ENCODE measurements around the gene FAM184B.
A peak's percentile ranks its signal among the peaks of the same experiment; 100 is the strongest.
"Not testable (repeated sequence)": the region's sequence is repeated elsewhere in the genome, so short reads cannot be mapped to it uniquely, and the experiment has no call there.

Gene FAM184B

GRCh38 chr4:17670423-17670822, 111.0 kb downstream of the FAM184B start:
- TF ChIP-seq POLR2A (IDR thresholded peaks at IDR 0.05; ENCODE audit: low read length) (no peak), GATA1 (IDR thresholded peaks at IDR 0.05; ENCODE audit: low read depth, low read length) (no peak)
- DNase-seq = peak; percentile 69 to 87

- no peak for DNase-seq
- TF ChIP-seq POLR2A (IDR thresholded peaks at IDR 0.05; ENCODE audit: low read length) (no peak), GATA1 (IDR thresholded peaks at IDR 0.05; ENCODE audit: low read depth, low read length) (no peak)
Observed at GRCh38 chr4:17667653-17668201, 113.7 kb downstream of the FAM184B start.

GRCh38 chr4:17667253-17667652, 114.2 kb downstream of the FAM184B start:
- no peak for DNase-seq
- TF ChIP-seq GATA1 (IDR thresholded peaks at IDR 0.05; ENCODE audit: low read depth, low read length) (no peak), POLR2A (IDR thresholded peaks at IDR 0.05; ENCODE audit: low read length) (no peak)

- TF ChIP-seq GATA1 (IDR thresholded peaks at IDR 0.05; ENCODE audit: low read depth, low read length) (no peak), POLR2A (IDR thresholded peaks at IDR 0.05; ENCODE audit: low read length) (no peak)
- no peak for DNase-seq
Observed at GRCh38 chr4:17665852-17666251, 115.6 kb downstream of the FAM184B start.

GRCh38 chr4:17665346-17665745, 116.1 kb downstream of the FAM184B start:
- DNase-seq = no peak
- TF ChIP-seq GATA1 (IDR thresholded peaks at IDR 0.05; ENCODE audit: low read depth, low read length) (no peak), POLR2A (IDR thresholded peaks at IDR 0.05; ENCODE audit: low read length) (no peak)

GRCh38 chr4:17664755-17665154, 116.7 kb downstream of the FAM184B start:
- DNase-seq = no peak
- TF ChIP-seq POLR2A (IDR thresholded peaks at IDR 0.05; ENCODE audit: low read length) (no peak), GATA1 (IDR thresholded peaks at IDR 0.05; ENCODE audit: low read depth, low read length) (no peak)

- no peak for TF ChIP-seq GATA1 (IDR thresholded peaks at IDR 0.05; ENCODE audit: low read depth, low read length)
- DNase-seq = no peak
Observed at GRCh38 chr4:17662694-17663093, 118.7 kb downstream of the FAM184B start.

- not testable (repeated sequence) for DNase-seq
Observed at GRCh38 chr4:17659196-17659595, 122.2 kb downstream of the FAM184B start.

- TF ChIP-seq POLR2A (IDR thresholded peaks at IDR 0.05; ENCODE audit: low read length) (no peak), GATA1 (IDR thresholded peaks at IDR 0.05; ENCODE audit: low read depth, low read length) (no peak)
- no peak for DNase-seq
Observed at GRCh38 chr4:17657849-17658248, 123.6 kb downstream of the FAM184B start.

GRCh38 chr4:17657090-17657489, 124.3 kb downstream of the FAM184B start:
- no peak for DNase-seq
- TF ChIP-seq GATA1 (IDR thresholded peaks at IDR 0.05; ENCODE audit: low read depth, low read length) (no peak), POLR2A (IDR thresholded peaks at IDR 0.05; ENCODE audit: low read length) (no peak)

GRCh38 chr4:17654701-17655100, 126.7 kb downstream of the FAM184B start:
- no peak for DNase-seq
- TF ChIP-seq GATA1 (IDR thresholded peaks at IDR 0.05; ENCODE audit: low read depth, low read length) (no peak), POLR2A (IDR thresholded peaks at IDR 0.05; ENCODE audit: low read length) (no peak)

GRCh38 chr4:17650406-17650805, 131.0 kb downstream of the FAM184B start:
- TF ChIP-seq POLR2A (IDR thresholded peaks at IDR 0.05; ENCODE audit: low read length) (no peak), GATA1 (IDR thresholded peaks at IDR 0.05; ENCODE audit: low read depth, low read length) (no peak)
- DNase-seq = no peak

- DNase-seq = peak; percentile 4 to 10
- TF ChIP-seq GATA1 (IDR thresholded peaks at IDR 0.05; ENCODE audit: low read depth, low read length) = no peak
- no peak for TF ChIP-seq POLR2A (IDR thresholded peaks at IDR 0.05; ENCODE audit: low read length)
Observed at GRCh38 chr4:17647927-17648326, 133.5 kb downstream of the FAM184B start.

GRCh38 chr4:17647176-17647806, 134.1 kb downstream of the FAM184B start:
- no peak for DNase-seq
- TF ChIP-seq GATA1 (IDR thresholded peaks at IDR 0.05; ENCODE audit: low read depth, low read length) (no peak), POLR2A (IDR thresholded peaks at IDR 0.05; ENCODE audit: low read length) (no peak)

- TF ChIP-seq POLR2A (IDR thresholded peaks at IDR 0.05; ENCODE audit: low read length) (no peak), GATA1 (IDR thresholded peaks at IDR 0.05; ENCODE audit: low read depth, low read length) (no peak)
- no peak for DNase-seq
Observed at GRCh38 chr4:17646693-17647092, 134.7 kb downstream of the FAM184B start.

Data from erythroblast (primary cell).